K562 (cell line): ENCODE measurements around the gene IGLON5. TPM values are rescaled to one million over a fixed set of nuclear protein-coding genes. Genes with fewer than 3 reads are reported as not detected.

ENCODE experiments used
- ATAC-seq: fragments of 200-7000 bp; cut with Tn5 transposase; 3 replicates; pipeline ENCODE4 v1.9.1; 2020; ENCODE audit warnings: moderate library complexity
- BruUV-seq: library from RNA; stranded (reverse); fragments of 400-500 nt; replicated peaks from 2 replicates; lab custom pipeline; 2021; lab: Mats Ljungman, UMichigan
- CTCF ChIA-PET: fragments of 300-600 bp; formaldehyde crosslinking; extraction: SDS; loops from one replicate; lab custom pipeline; 2021; ENCODE audit warnings: low intra/inter-chr PET ratio; lab: Yijun Ruan, JAX
- POLR2A ChIA-PET: fragments of 300-600, 350-650 bp; sonication (Branson Sonifier 250); formaldehyde crosslinking; extraction: SDS; loops from one replicate; lab custom pipeline; 2021; ENCODE audit warnings: antibody characterized with exemption, inconsistent platforms; lab: Yijun Ruan, JAX
- DNase-seq, 4 experiments: peaks; one replicate each; pipeline versions ENCODE4 v3.0.0 to v3.0.0-alpha.2; 2011 to 2018; ENCODE audit warnings: low spot score in 3 of 4, mixed read lengths in 3 of 4; ENCODE audit errors: extremely low read depth in 1 of 4
- FAIRE-seq: peaks from 2 replicates; lab custom pipeline; 2011; peaks lifted over from hg19 to GRCh38; lab: Jason Lieb, UNC
- H2AFZ ChIP-seq: 2 replicates; pipeline ENCODE4 v1.6.0; 2011; ENCODE audit warnings: low read depth, low read length, control low read depth, inconsistent platforms
- H3K27ac ChIP-seq: fragments of 200-600 bp; 3 replicates; pipeline ENCODE4 v1.8.0; 2011; ENCODE audit warnings: low read depth, mild to moderate bottlenecking, control low read depth, inconsistent platforms, low read length, moderate library complexity, mixed read lengths; ENCODE audit errors: extremely low read depth
- H3K27me3 ChIP-seq, 2 experiments: fragments of 300-600 bp in 1 of 2; 2 replicates in 1 of 2; 3 replicates in 1 of 2; pipeline versions ENCODE4 v1.6.0 to v1.8.0; 2011; ENCODE audit warnings: inconsistent platforms in 2 of 2, low read length in 2 of 2, mild to moderate bottlenecking in 1 of 2, mixed read lengths in 1 of 2, moderate library complexity in 1 of 2; ENCODE audit not compliant: control insufficient read depth in 2 of 2, insufficient read depth in 2 of 2
- H3K36me3 ChIP-seq: fragments of 300-600 bp; 3 replicates; pipeline ENCODE4 v1.8.0; 2011; ENCODE audit warnings: mild to moderate bottlenecking, low read length, inconsistent platforms; ENCODE audit not compliant: control insufficient read depth, insufficient read depth
- H3K4me1 ChIP-seq, 2 experiments: fragments of 200-600 bp in 1 of 2; replicated peaks in 1 of 2; 2 replicates in 1 of 2; 3 replicates in 1 of 2; pipeline versions ENCODE4 v1.5.1 to v1.8.0; 2011; ENCODE audit warnings: inconsistent platforms in 2 of 2, low read length in 2 of 2, mild to moderate bottlenecking in 1 of 2, mixed read lengths in 1 of 2, moderate library complexity in 1 of 2; ENCODE audit not compliant: control insufficient read depth in 2 of 2, insufficient read depth in 2 of 2
- H3K4me2 ChIP-seq: 2 replicates; pipeline ENCODE4 v1.6.1; 2011; ENCODE audit warnings: low read length, control low read depth, inconsistent platforms, mixed read lengths; ENCODE audit not compliant: insufficient read depth
- H3K4me3 ChIP-seq: fragments of 200-600 bp; sonication (generic), shearing (Covaris generic); 2 replicates; pipeline ENCODE4 v1.5.1; 2016; ENCODE audit warnings: control low read depth, inconsistent platforms
- H3K79me2 ChIP-seq: fragments of 200-600 bp; 3 replicates; pipeline ENCODE4 v1.8.0; 2011; ENCODE audit warnings: low read length, inconsistent platforms; ENCODE audit not compliant: control insufficient read depth, insufficient read depth
- H3K9ac ChIP-seq, 2 experiments: 2 replicates each; pipeline versions ENCODE4 v1.6.0 to v1.6.1; 2011; ENCODE audit warnings: low read depth in 2 of 2, low read length in 2 of 2, control low read depth in 1 of 2, inconsistent platforms in 1 of 2, mild to moderate bottlenecking in 1 of 2, mixed read lengths in 1 of 2; ENCODE audit not compliant: insufficient read depth in 1 of 2
- H3K9me1 ChIP-seq: one replicate; pipeline ENCODE4 v1.6.0; 2011; ENCODE audit warnings: inconsistent platforms, mild to moderate bottlenecking, low read length, moderate library complexity; ENCODE audit not compliant: control insufficient read depth, insufficient read depth
- H3K9me3 ChIP-seq: replicated peaks from 2 replicates; pipeline ENCODE4 v1.5.1; 2011; ENCODE audit warnings: low read depth, low read length, inconsistent platforms; ENCODE audit not compliant: control insufficient read depth, insufficient read depth
- H4K20me1 ChIP-seq: replicated peaks from 2 replicates; pipeline ENCODE4 v1.6.1; 2011; ENCODE audit warnings: low read length, inconsistent platforms, mixed read lengths; ENCODE audit not compliant: control insufficient read depth, insufficient read depth
- ARID1B ChIP-seq: fragments of 450-650 bp; IDR thresholded peaks from 2 replicates; pipeline ENCODE4 v1.6.1; 2016; ENCODE audit warnings: antibody characterized with exemption, mild to moderate bottlenecking, inconsistent platforms
- OTX1 ChIP-seq: fragments of 450-650 bp; formaldehyde crosslinking; IDR thresholded peaks from 2 replicates; pipeline ENCODE4 v1.4.0; 2022; ENCODE audit warnings: mild to moderate bottlenecking
- RBFOX2 ChIP-seq: fragments of 200-400 bp; formaldehyde crosslinking; IDR thresholded peaks from 2 replicates; pipeline ENCODE4 v1.6.1; 2017; ENCODE audit warnings: low read depth, mild to moderate bottlenecking, low read length, moderate library complexity
- ZBTB8A ChIP-seq: fragments of 450-650 bp; IDR thresholded peaks from 2 replicates; pipeline ENCODE4 v1.6.1; 2018; ENCODE audit warnings: mild to moderate bottlenecking, moderate library complexity; ENCODE audit not compliant: partially characterized antibody
- WGBS: fragments of 100-300 bp; shearing (Covaris generic); methylation state at CpG from one replicate; pipeline ENCODE4 v1.1.6; 2016; ENCODE audit warnings: low coverage, mixed read lengths; ENCODE audit not compliant: insufficient coverage; ENCODE audit errors: missing lambda C conversion rate; 5-methylcytosine and 5-hydroxymethylcytosine counted together
- in situ Hi-C: fragments of 300-500 bp; cut with MboI; formaldehyde crosslinking; loops from 4 replicates; pipeline ENCODE4 v1.15.0; 2018; ENCODE audit warnings: inconsistent platforms, mixed read lengths
- intact Hi-C: fragments of 100-400 bp; cut with micrococcal nuclease; formaldehyde crosslinking; loops from 2 replicates; pipeline ENCODE4 v1.14.2; 2022
- polyA plus RNA-seq, 8 experiments: library from polyadenylated mRNA; depleted of rRNA in 4 of 8; stranded (reverse) in 5 of 8; unstranded in 3 of 8; fragments of >200 nt; fragmentation: Nextera tagmentation in 2 of 8; fragmentation: Illumina TruSeq in 1 of 8; extraction: Ambion mirVana in 2 of 8; extraction: Trizol in 1 of 8; gene quantifications; 2 replicates each; pipeline versions ENCODE4 v1.2.1 to v1.2.3, GENCODE V29; 2011 to 2014; ENCODE audit warnings: inconsistent platforms in 1 of 8, missing spikeins in 1 of 8
- total RNA-seq, 7 experiments: library from RNA; depleted of rRNA in 6 of 7; stranded (reverse); fragments of >200 nt in 6 of 7; fragmentation: Illumina TruSeq in 2 of 7; extraction: Trizol in 2 of 7; gene quantifications; 2 replicates each; pipeline versions ENCODE4 v1.2.1 to v1.2.3, GENCODE V29; 2011 to 2021; ENCODE audit warnings: low replicate concordance in 1 of 7

The IGLON5 gene
- total and polyA plus RNA-seq, 9 of the 15 experiments (the other 6 are each of a cell fraction or from before 2014, with no cell fraction given) = 0.03 to 0.22 (median 0.14) TPM; not detected in 2

GRCh38 chr19:51359294-51359693, 47.9 kb downstream of the IGLON5 start (continued):
- no peak for TF ChIP-seq OTX1 (CRISPR knock-in tag)
- no peak for TF ChIP-seq ZBTB8A

DNA sequence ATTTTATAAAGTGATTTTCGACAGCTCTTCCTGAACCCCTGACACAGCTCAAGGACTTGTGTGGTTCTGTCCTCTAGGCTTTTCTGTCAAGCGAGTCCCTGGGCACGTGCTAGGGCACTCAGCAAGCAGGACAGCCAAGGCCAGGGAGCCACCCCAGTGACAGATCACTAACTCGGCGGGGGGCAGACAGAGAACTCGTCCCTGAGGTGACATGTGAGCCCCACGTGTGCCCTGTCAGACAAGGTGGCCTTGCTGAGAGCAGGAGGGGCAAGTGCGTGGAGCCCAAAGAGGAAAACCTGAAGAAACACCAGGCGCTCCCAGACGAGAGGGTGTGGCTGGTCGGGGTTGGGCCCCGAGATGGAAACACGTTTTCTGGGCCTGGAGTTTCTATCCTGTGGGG, 49.8 kb downstream of the IGLON5 start:
- no peak for ATAC-seq
- no peak overlapping the region for H3K9ac ChIP-seq
- BruUV-seq = no TSS peak
- TF ChIP-seq RBFOX2 = peak; percentile 21; the same call in 1 of the 2 replicates
- TF ChIP-seq ARID1B = no peak
- in situ Hi-C loops = no loop called here
- no peak for FAIRE-seq
- H3K9me1 ChIP-seq = no peaks in the 10 kb centered on the region
- DNase-seq = no peak
- H3K4me1 ChIP-seq = peaks cover 21 to 32% of the 10 kb centered on the region in 2 experiments
- H3K4me2 ChIP-seq = no peak overlapping the region
- ChIA-PET POLR2A (interaction anchor here (2.5 kb wide), 1 partner anchor 10 kb away, joined by 10 read pairs; no protein-coding TSS in a partner anchor), CTCF (no interaction called here)
- peaks cover 5% of the 10 kb centered on the region; the same call in 2 of the 3 replicates for H3K36me3 ChIP-seq
- intact Hi-C loops = no loop called here
- H3K27me3 ChIP-seq = no peaks in the 10 kb centered on the region
- H3K4me3 ChIP-seq = no peak overlapping the region
- no peaks in the 10 kb centered on the region for H3K9me3 ChIP-seq
- H4K20me1 ChIP-seq = no peaks in the 10 kb centered on the region
- H2AFZ ChIP-seq = no peak overlapping the region
- H3K79me2 ChIP-seq = peaks cover 39% of the 10 kb centered on the region
- 75% methylated on average over 13 of the region's 13 CpGs for WGBS
- no peak overlapping the region for H3K27ac ChIP-seq
